HG03196 (cell line): ENCODE measurements around the gene RNF187.

Experiments used
- ATAC-seq: cut with Tn5 transposase; IDR thresholded peaks from one replicate; pipeline ENCODE4 v1.9.1; 2021; ENCODE audit not compliant: unreplicated experiment

The RNF187 gene

GRCh38 chr1:228544021-228544850 lies 57.1 kb downstream of the RNF187 start:
- no peak for ATAC-seq

- no peak for ATAC-seq
These were observed 57.9 kb downstream of the RNF187 start for GRCh38 chr1:228544921-228545591.
